PC-9 (cell line): ENCODE data around the gene PYROXD2.

Experiments
- EZH2 ChIP-seq: fragments of 200-600 bp; sonication (generic); IDR thresholded peaks from 2 replicates; pipeline ENCODE4 v1.8.0; 2017; ENCODE audit warnings: antibody characterized with exemption, low read depth
- TF ChIP-seq, protein P1 (sequence below): fragments of 200-600 bp; sonication (generic); conservative IDR thresholded peaks from 2 replicates; pipeline ENCODE4 v1.6.1; 2017; ENCODE audit warnings: mixed run types, antibody characterized with exemption, mild to moderate bottlenecking, moderate library complexity

DNA sequence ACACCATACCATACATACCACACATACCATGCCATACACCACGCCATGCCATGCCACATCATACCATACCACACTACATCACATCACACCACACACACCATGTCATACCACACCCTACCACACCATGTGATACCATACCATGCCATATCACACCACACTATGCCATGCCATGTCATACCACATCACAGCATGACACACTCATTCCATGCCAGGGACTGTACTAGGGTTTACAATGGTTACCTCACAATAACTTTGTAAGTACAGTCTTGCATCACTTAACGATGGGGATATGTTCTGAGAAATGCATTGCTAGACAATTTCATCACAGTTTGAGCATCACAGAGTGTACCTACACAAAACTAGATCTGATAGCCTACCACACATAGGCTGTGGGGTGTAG lies 14.5 kb downstream of the PYROXD2 start:
- TF ChIP-seq, protein P1, sequence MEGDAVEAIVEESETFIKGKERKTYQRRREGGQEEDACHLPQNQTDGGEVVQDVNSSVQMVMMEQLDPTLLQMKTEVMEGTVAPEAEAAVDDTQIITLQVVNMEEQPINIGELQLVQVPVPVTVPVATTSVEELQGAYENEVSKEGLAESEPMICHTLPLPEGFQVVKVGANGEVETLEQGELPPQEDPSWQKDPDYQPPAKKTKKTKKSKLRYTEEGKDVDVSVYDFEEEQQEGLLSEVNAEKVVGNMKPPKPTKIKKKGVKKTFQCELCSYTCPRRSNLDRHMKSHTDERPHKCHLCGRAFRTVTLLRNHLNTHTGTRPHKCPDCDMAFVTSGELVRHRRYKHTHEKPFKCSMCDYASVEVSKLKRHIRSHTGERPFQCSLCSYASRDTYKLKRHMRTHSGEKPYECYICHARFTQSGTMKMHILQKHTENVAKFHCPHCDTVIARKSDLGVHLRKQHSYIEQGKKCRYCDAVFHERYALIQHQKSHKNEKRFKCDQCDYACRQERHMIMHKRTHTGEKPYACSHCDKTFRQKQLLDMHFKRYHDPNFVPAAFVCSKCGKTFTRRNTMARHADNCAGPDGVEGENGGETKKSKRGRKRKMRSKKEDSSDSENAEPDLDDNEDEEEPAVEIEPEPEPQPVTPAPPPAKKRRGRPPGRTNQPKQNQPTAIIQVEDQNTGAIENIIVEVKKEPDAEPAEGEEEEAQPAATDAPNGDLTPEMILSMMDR = no peak
- TF ChIP-seq EZH2 = no peak
